Fibroblast of pulmonary artery (primary cell): Measurements from ENCODE around the gene RPUSD1.

Source experiments
- DNase-seq: peaks from one replicate; pipeline ENCODE4 v3.0.0-alpha.2; 2010; ENCODE audit warnings: low read depth
- H3K4me3 ChIP-seq: replicated peaks from 2 replicates; pipeline ENCODE4 v1.5.1; 2011; ENCODE audit warnings: low read depth, mild to moderate bottlenecking, control low read depth, low read length, moderate library complexity
- TF ChIP-seq, protein P1 (sequence below): IDR thresholded peaks from 2 replicates; pipeline ENCODE4 v1.5.1; 2011; ENCODE audit warnings: mild to moderate bottlenecking, control low read depth, low read length, inconsistent platforms; ENCODE audit errors: missing control alignments

Gene RPUSD1

DNA sequence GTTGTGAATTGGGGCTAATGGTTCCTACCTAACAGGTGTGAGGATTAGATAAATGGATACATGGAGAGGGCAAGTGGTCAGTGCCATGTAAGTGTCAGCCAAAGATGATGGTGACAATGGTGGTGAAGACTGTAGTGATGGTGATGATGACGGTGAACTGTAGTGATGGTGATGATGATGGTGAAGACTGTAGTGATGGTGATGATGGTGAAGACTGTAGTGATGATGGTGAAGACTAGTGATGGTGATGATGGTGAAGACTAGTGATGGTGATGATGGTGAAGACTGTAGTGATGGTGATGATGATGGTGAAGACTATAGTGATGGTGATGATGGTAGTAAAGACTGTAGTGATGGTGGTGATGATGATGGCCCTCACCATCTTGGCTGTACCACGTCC lies 30.4 kb upstream of the RPUSD1 start:
- no peak overlapping the region for H3K4me3 ChIP-seq
- no peak for DNase-seq
- TF ChIP-seq, protein P1, sequence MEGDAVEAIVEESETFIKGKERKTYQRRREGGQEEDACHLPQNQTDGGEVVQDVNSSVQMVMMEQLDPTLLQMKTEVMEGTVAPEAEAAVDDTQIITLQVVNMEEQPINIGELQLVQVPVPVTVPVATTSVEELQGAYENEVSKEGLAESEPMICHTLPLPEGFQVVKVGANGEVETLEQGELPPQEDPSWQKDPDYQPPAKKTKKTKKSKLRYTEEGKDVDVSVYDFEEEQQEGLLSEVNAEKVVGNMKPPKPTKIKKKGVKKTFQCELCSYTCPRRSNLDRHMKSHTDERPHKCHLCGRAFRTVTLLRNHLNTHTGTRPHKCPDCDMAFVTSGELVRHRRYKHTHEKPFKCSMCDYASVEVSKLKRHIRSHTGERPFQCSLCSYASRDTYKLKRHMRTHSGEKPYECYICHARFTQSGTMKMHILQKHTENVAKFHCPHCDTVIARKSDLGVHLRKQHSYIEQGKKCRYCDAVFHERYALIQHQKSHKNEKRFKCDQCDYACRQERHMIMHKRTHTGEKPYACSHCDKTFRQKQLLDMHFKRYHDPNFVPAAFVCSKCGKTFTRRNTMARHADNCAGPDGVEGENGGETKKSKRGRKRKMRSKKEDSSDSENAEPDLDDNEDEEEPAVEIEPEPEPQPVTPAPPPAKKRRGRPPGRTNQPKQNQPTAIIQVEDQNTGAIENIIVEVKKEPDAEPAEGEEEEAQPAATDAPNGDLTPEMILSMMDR: no peak

DNA sequence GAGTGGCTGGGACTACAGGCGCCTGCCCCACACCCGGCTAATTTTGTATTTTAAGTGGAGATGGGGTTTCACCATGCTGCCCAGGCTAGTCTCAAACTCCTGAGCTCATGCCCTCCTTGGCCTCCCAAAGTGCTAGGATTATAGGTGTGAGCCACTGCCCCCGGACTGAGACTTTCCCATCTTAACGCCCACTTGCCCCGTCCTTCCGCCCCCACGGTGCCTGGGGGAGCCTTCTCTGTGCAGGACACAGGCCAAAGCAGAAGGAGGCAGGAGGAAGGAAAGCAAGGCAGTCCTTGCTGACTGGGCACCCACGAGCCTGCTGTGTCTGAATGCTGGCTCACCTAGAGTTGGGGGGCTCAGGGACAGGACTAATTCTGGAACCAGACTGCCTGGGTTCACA lies 30.0 kb upstream of the RPUSD1 start:
- DNase-seq: no peak
- no peak overlapping the region for H3K4me3 ChIP-seq
- TF ChIP-seq, protein P1: no peak

DNA sequence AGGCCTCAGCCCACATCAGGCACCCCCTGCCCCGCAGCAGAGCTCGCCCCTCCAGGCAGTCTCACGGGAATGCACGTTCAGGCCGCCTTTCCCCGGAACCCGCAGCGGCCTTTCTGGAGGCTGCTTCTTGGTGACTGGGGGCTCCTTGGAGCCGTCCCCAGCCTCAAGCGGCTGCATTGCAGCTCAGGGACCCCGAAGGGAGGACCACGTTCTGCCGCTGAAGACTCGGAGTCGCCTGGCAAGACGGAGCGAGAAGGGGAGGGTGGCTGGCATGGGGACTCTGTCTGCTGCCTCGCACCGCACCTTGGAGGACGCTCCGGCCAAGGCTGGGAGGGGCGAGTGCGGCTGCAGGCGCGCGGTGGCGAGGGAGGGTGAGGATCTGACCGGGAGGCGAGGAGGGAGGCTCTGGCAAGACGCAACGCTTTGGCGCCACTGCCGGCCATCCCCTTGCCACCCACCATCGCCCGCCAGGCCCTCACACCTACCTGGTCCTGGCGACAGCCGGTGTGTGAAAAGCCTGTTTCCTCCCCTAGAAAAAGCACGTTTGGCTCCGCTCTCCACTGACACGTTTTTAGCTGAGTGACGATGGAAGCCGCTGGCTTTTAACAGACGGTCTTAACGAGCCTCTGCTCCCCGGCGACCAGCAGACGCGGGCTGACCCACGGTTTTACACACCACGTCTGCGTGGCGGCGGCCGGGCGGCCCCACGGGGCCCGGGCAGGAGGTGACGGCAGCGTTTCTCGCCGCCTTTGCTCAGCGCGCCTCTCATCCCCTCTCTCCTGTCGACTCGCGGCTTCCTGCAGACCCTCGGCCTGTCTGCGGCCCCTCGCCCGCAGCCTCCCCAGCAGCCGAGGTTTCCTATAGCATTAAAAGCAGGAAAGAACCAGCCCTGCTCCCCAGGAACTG lies 29.1 kb upstream of the RPUSD1 start:
- TF ChIP-seq, protein P1: no peak
- DNase-seq: no peak
- H3K4me3 ChIP-seq: no peak overlapping the region

DNA sequence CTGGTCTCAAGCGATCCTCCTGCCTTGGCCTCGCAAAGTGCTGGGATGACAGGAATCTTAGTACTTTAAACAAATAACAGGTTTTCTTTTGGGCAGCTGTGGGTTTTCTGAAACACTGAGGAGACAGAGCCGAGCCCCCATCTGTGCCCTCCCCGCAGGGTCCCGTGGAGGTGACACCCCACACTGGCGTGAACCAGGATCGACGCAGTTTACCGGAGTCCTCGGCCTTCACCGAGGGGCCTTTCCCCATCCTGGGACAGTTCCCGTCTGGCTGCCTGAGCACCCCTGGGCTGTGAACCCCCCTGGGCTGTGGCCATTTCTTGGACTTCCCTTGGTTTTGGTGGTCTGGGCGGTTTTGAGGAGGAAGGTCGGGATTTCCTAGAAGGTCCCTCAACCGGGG lies 27.7 kb upstream of the RPUSD1 start:
- TF ChIP-seq, protein P1: no peak
- DNase-seq: no peak
- H3K4me3 ChIP-seq: no peak overlapping the region

- no peak overlapping the region for H3K4me3 ChIP-seq
- DNase-seq: no peak
- TF ChIP-seq, protein P1: no peak
Measured at GRCh38 chr16:814974-815373, 26.8 kb upstream of the RPUSD1 start.

DNA sequence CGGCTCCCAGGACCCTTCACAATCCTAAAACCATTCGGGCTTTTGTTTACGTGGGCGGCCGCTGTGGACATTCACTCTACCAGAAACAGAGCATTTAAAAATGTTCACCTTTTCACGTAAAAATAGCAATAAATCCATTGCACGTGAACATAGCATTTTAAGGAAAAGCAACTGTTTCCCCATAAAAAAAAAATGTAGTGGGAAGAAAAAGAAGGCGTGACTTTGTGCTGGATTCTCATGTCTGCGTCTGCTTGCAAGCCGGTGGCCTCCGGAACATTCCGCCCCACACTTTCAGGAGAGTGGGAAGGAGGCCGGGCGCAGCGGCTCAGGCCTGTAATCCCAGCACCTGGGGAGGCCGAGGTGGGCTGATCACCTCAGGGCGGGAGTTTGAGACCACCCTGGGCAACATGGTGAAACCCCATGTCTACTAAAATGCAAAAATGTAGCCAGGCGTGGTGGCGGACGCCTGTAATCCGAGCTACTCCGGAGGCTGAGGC lies 25.8 kb upstream of the RPUSD1 start:
- TF ChIP-seq, protein P1: no peak
- no peak for DNase-seq
- H3K4me3 ChIP-seq: no peak overlapping the region
